Measurements from ENCODE around the gene CX3CL1.

DNA sequence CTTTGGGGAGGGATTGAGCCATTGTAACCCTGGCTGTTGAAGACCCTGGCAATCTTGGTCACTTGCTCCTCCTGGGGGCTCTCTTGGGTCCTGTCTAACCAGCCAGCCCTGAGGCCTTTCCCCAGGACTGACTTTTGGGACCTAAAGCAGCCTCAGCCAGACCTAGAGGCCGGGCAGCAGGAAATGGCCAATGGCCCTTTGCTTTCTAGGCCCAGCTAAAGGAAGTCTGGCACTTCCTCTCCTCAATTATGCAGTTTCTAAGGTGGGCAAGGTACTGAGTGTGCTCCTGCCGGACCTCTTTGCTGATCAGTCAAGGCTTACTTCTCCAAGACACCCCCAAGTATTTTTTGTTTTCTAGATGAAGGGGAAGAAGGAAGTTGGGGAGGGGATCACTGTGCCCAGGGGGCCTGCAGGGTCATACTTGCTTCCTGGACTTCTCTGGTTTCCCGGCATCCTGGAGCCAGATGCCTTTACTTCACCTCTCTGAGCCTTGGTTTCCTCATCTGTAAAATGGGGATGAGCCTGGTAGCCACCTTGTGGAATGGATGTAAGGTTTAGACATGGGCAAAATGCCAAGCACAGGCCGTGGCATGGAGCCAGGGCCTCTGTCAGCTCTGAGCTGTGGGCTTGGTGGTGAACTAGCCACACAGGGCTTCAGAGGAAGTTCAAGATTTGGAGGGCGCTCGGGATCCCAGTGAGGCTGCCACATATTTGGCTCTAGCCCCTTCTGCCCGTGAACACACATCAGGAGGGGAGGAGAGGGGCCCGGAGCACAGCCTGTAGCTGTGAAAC lies 8.6 kb downstream of the CX3CL1 start:
- TF ChIP-seq POLR2AphosphoS5 (IDR thresholded peaks at IDR 0.05) (peak; percentile 32 to 64 (median 46)), CTCF (IDR thresholded peaks at IDR 0.05) (no peak), POLR2A (IDR thresholded peaks at IDR 0.05) (no peak)

Measured in breast epithelium (tissue), 3 donors.